Esophagus squamous epithelium (tissue), 5 donors: Measurements from ENCODE around the gene GPC5. TPM values are rescaled to one million over a fixed set of nuclear protein-coding genes. Genes with fewer than 3 reads are reported as not detected.

Experiments
- DNase-seq: peaks from one replicate; lab custom pipeline; 2025; lab: John Stamatoyannopoulos, UW
- H3K27ac ChIP-seq, 4 donors: fragments of 200-600 bp; sonication (generic); one replicate each; pipeline ENCODE4 v1.5.1; 2016 to 2019; ENCODE audit warnings: mild to moderate bottlenecking in 1 of 4
- H3K27me3 ChIP-seq, 4 donors: fragments of 200-600 bp; sonication (generic); 1 replicate in 3 of 4; 2 replicates in 1 of 4; pipeline versions ENCODE4 v1.5.1 to v1.6.0; 2017 to 2021; ENCODE audit warnings: antibody characterized with exemption in 1 of 4
- H3K36me3 ChIP-seq, 3 donors: fragments of 200-600 bp; sonication (generic); one replicate each; pipeline ENCODE4 v1.5.1; 2016 to 2019
- H3K4me1 ChIP-seq, 3 donors: fragments of 200-600 bp; sonication (generic); one replicate each; pipeline ENCODE4 v1.5.1; 2017 to 2019
- H3K4me3 ChIP-seq, 4 donors: fragments of 200-600 bp; sonication (generic); 1 replicate in 3 of 4; 2 replicates in 1 of 4; pipeline ENCODE4 v1.5.1; 2016 to 2019; ENCODE audit warnings: mild to moderate bottlenecking in 2 of 4, moderate library complexity in 1 of 4
- H3K9me3 ChIP-seq, 3 donors: fragments of 200-600 bp; sonication (generic); one replicate each; pipeline ENCODE4 v1.5.1; 2016 to 2019
- CTCF ChIP-seq, 6 experiments: fragments of 450-650 bp in 4 of 6; fragments of 200-600 bp in 2 of 6; sonication (generic) in 2 of 6; IDR thresholded peaks; one replicate each; pipeline ENCODE4 v1.5.1; 2016 to 2019; ENCODE audit warnings: antibody characterized with exemption in 6 of 6, mild to moderate bottlenecking in 4 of 6, moderate library complexity in 4 of 6
- POLR2A ChIP-seq, 4 donors: fragments of 450-650 bp; IDR thresholded peaks; one replicate each; pipeline ENCODE4 v1.6.1; 2017; ENCODE audit warnings: antibody characterized with exemption in 4 of 4, mild to moderate bottlenecking in 4 of 4, moderate library complexity in 3 of 4
- WGBS, 2 donors: methylation state at CpG; one replicate each; pipeline ENCODE4 v1.1.5; 2018; 5-methylcytosine and 5-hydroxymethylcytosine counted together
- intact Hi-C: fragments of 100-400 bp; cut with DNase I; formaldehyde crosslinking; loops from one replicate; pipeline ENCODE4 v1.15.0; 2022
- total RNA-seq, 4 donors: library from RNA; depleted of rRNA; stranded (reverse); fragments of >200 nt; gene quantifications; one replicate each; pipeline ENCODE4 v1.1.0, GENCODE V29; 2016
- donor health status: DM: yes; HTN: yes; CAD: no.

Gene GPC5
- total RNA-seq, 4 donors from 2014 or later = not detected

DNA sequence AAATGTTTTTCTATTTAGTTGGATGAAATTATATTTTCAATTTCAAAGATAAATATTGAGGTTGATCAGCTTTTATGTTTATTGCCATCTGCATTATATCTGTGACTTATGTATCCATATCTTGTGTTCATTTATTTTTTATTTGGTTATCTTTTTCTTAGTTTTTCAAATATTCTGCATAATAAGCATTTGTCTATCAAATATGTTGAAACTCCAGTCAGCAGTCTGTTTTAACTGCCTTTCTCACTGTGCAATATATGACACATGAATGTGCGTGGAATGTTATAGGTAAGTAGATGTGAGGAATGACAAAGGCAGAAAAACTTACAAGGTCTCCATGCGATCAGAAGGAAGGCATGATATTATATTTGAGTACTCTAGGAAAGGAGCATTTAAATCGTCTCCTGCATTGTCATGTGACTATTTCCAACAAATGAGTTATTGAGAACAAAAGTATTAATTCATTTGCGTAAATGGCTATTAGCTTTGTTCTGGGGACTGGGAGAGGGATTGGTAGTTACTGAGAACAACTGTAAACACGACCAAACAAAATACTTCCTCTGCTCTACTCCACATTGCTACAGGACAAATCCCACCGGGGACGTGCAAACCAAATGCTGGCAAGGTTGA, 318.1 kb downstream of the GPC5 start:
- TF ChIP-seq POLR2A (IDR thresholded peaks at IDR 0.05) = no peak
- TF ChIP-seq CTCF (IDR thresholded peaks at IDR 0.05) = no peak
- Histone ChIP-seq H3K27ac (no peak overlapping the region), H3K27me3 (no peaks in the 10 kb centered on the region), H3K9me3 (no peaks in the 10 kb centered on the region), H3K4me1 (no peaks in the 10 kb centered on the region), H3K36me3 (no peaks in the 10 kb centered on the region), H3K4me3 (no peak overlapping the region)
- DNase-seq = no peak
- intact Hi-C loops = no loop called here
- WGBS, 2 donors = 70 to 75% methylated on average over 7 of the region's 7 CpGs

DNA sequence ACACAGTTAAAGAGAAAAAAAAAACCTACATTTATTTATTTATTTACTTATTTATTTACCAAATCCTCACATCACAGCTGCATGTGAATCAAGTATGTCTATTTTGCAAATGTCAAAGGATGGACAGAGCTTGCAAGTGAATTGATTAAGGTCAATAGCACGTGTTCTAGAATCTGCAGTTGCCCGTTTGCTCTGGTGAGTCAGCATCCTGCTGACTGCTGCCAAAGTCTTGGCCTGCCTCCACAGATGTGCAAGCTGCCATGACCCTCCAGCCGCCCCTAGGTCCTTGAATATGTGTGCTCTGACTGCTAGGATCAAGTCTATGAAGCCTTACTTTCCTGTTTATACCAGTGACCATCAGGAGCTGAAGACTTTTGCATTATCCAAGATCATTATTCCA, 320.6 kb downstream of the GPC5 start:
- intact Hi-C loops = no loop called here
- no peaks in the 10 kb centered on the region for H3K4me1 ChIP-seq
- no peaks in the 10 kb centered on the region for H3K27me3 ChIP-seq
- WGBS, 2 donors = 12 to 13% methylated on average over 3 of the region's 3 CpGs
- H3K9me3 ChIP-seq = no peaks in the 10 kb centered on the region
- H3K4me3 ChIP-seq = no peak overlapping the region
- H3K36me3 ChIP-seq = no peaks in the 10 kb centered on the region
- no peak overlapping the region for H3K27ac ChIP-seq
- DNase-seq = no peak
- TF ChIP-seq CTCF (IDR thresholded peaks at IDR 0.05) (no peak), POLR2A (IDR thresholded peaks at IDR 0.05) (no peak)

GRCh38 chr13:91721413-91721812, 323.0 kb downstream of the GPC5 start:
- no peaks in the 10 kb centered on the region for H3K9me3 ChIP-seq
- H3K27ac ChIP-seq = no peak overlapping the region
- H3K4me3 ChIP-seq = no peak overlapping the region
- H3K4me1 ChIP-seq = no peaks in the 10 kb centered on the region
- H3K36me3 ChIP-seq = no peaks in the 10 kb centered on the region
- 67 to 74% methylated on average over 3 of the region's 3 CpGs for WGBS, 2 donors
- no peak for DNase-seq
- intact Hi-C loops = no loop called here
- no peaks in the 10 kb centered on the region for H3K27me3 ChIP-seq
- no peak for TF ChIP-seq CTCF (IDR thresholded peaks at IDR 0.05)
- TF ChIP-seq POLR2A (IDR thresholded peaks at IDR 0.05) = no peak

GRCh38 chr13:91722267-91722884, 324.0 kb downstream of the GPC5 start:
- TF ChIP-seq POLR2A (IDR thresholded peaks at IDR 0.05) (no peak), CTCF (IDR thresholded peaks at IDR 0.05) (peak; percentile 12 to 57 (median 44))
- Histone ChIP-seq H3K36me3 (no peaks in the 10 kb centered on the region), H3K4me3 (no peak overlapping the region), H3K4me1 (no peaks in the 10 kb centered on the region), H3K9me3 (no peaks in the 10 kb centered on the region), H3K27ac (no peak overlapping the region), H3K27me3 (no peaks in the 10 kb centered on the region)
- intact Hi-C loops = no loop called here
- DNase-seq = no peak
- 19 to 21% methylated on average over 4 of the region's 4 CpGs for WGBS, 2 donors

GRCh38 chr13:91724591-91724990, 326.2 kb downstream of the GPC5 start:
- no peak for DNase-seq
- WGBS, 2 donors = 46 to 54% methylated on average over 3 of the region's 3 CpGs
- Histone ChIP-seq H3K36me3 (no peaks in the 10 kb centered on the region), H3K9me3 (no peaks in the 10 kb centered on the region), H3K27me3 (no peaks in the 10 kb centered on the region), H3K27ac (no peak overlapping the region), H3K4me1 (no peaks in the 10 kb centered on the region), H3K4me3 (no peak overlapping the region)
- intact Hi-C loops = no loop called here
- no peak for TF ChIP-seq CTCF (IDR thresholded peaks at IDR 0.05)
- TF ChIP-seq POLR2A (IDR thresholded peaks at IDR 0.05) = no peak
